Activated CD4-positive, alpha-beta T cell treated with anti-CD3 and anti-CD28 coated beads, Interleukin-2, Interleukin-4, amounts not matched to agents 100 ng/mL and 50 ng/mL, durations not matched to agents 16 hours and 8 hours (primary cell): ENCODE results near the gene CES1.
"Not testable (repeated sequence)": the region's sequence is repeated elsewhere in the genome, so short reads cannot be mapped to it uniquely, and the experiment has no call there.

ENCODE experiments used
- DNase-seq: peaks from one replicate; pipeline ENCODE4 v3.0.0-alpha.2; 2020; ENCODE audit warnings: low spot score

CES1 gene

DNA sequence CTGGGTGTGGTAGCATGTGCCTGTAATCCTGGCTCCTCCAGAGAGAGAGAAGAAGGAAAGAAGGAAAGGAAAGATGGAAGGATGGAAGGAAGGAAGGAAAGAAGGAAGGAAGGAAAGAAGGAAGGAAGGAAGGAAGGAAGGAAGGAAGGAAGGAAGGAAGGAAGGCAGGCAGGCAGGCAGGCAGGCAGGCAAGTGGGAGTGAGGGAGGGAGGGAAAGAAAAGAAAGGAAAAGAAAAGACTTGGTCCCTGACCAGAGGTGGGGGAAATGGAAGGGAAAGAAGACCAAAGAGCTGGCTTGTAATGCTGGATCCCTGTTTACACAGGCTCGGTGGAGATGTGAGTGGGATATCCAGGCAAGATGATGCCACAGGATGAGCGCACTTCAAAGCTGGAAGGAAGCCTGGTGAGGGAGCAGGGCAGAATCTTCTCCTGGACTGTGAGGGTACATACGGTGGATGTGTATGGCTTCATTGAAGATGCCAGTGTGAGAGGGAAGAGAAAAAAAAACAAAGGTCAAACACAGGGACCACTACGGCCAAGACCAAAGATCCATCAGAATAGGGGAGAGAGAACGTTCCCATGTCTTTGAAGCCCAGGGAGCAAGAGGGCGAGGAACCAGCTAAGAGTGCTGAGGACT is 2.1 kb downstream of the CES1 start:
- no peak for DNase-seq

- DNase-seq = not testable (repeated sequence)
Observed at GRCh38 chr16:55829232-55829631, 3.7 kb downstream of the CES1 start.

GRCh38 chr16:55828680-55829079 is 4.2 kb downstream of the CES1 start:
- DNase-seq = no peak

- DNase-seq = no peak
Observed at GRCh38 chr16:55825115-55825728, 7.7 kb downstream of the CES1 start.

DNA sequence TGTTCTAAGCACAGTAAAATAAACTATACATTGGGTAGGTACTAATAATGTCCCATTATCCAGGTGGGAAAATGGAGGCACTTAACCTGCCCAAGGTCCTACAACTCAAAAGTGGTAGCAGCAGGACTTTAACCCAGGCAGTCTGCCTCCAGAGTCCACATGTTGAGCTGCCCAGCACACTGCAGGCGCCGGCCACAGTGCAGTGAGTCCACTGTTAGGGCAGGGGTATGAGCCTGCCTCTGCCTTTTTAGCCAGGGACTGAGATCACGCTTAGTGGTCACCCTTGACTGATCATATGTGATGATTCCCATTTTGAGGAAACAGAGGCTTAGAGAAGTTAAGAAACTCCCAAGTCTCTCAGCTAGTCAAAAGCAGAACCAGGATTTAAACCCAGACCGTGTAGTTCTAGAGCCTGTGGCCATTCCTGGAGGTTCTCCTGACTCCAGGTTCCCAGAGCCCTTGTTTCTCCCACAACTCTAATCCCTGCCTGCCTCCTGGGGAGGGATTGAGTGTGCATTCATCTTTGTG is 8.4 kb downstream of the CES1 start:
- no peak for DNase-seq

GRCh38 chr16:55822280-55822810 is 10.6 kb downstream of the CES1 start:
- no peak for DNase-seq

- DNase-seq = no peak
Observed at GRCh38 chr16:55821210-55821609, 11.7 kb downstream of the CES1 start.

DNA sequence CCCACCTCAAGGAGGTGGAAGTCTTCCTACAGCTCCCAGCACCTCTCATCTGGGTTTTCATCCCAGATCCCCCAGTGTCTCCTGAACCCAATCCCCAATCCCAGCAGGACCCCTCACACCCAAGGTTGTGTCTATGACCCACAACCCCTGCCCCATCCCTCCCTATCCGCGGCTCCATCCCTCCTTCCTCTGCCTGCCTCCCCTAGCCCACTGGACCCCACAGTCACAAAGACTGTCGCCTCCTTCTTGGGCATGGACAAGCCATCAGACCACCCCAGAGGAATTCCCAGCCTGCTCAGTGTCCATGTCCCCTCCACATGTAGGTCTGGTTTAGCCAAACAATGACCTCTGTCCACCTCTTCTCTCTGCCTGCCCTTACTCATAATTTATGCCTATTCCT is 12.3 kb downstream of the CES1 start:
- no peak for DNase-seq

DNA sequence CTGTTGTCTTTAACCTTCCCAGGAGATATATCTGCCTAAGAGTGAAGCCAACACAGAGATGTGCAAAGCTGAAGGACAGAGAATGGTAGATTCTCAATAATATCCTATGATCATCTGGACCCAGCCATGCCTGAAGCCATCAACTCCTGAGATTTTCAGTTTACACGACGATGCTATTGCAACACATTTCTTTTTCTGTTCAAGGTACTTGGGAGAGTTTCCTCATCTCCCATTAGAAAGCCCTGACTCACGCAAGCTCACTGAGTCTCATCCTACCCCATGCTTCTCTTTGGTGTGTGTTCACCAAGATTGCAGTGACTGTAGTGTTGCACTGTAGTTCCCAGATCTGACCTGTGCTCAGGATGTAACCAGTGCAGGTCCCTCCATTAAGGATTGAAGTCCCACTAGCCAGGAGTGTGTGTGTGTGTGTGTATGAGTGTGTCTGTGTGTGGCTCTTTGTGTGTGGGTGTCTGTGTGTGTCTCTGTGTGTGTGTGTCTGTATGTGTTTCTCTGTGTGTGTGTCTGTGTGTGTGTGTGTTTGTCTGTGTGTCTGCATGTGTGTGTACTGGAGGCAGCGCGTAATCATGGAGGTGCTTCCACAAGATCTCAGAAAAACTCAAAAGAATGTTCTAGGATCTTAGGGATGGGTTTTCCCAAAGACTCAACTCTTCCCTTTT is 15.5 kb downstream of the CES1 start:
- DNase-seq = no peak

- DNase-seq = not testable (repeated sequence)
Observed at GRCh38 chr16:55816222-55816621, 16.7 kb downstream of the CES1 start.

GRCh38 chr16:55815320-55815719 is 17.6 kb downstream of the CES1 start:
- no peak for DNase-seq

DNA sequence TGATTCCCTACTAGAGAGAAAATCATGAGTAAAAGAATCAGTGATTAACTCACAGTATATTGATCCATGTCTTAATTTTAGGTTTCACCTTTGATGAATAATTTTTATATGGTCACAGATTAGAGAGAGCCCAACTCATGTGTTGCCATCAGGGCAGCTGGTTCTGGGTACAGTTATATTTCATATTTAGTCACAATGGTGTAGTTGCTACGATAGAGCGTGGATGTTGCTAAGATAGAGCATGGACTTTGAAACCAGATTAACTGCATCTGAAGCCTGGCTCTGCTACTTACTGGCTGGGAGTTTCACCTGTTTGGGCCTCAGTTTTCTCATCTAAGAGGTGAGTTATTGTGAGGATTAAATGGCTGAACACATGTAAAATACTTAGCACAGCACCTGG is 18.7 kb downstream of the CES1 start:
- DNase-seq = not testable (repeated sequence)

DNA sequence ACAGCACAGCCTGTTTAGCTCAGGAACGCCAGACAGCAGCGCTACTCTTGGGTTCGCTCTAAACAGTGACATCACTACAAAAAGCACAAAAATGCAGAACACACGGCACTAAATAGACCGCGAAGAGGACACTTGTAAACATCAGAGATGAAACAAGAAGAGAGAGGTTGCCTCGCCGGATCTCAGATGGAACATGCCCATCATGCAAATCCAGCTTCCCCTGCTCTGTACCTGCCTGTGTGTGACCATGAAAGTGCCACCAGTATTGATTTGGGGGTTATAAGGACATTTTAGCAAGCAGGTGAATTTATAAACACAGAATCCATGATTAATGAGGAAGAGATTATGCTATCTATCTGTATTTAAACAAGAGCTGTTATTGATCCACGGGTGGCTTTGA is 19.2 kb downstream of the CES1 start:
- not testable (repeated sequence) for DNase-seq

- DNase-seq = no peak
Observed at GRCh38 chr16:55812951-55813350, 19.9 kb downstream of the CES1 start.

DNA sequence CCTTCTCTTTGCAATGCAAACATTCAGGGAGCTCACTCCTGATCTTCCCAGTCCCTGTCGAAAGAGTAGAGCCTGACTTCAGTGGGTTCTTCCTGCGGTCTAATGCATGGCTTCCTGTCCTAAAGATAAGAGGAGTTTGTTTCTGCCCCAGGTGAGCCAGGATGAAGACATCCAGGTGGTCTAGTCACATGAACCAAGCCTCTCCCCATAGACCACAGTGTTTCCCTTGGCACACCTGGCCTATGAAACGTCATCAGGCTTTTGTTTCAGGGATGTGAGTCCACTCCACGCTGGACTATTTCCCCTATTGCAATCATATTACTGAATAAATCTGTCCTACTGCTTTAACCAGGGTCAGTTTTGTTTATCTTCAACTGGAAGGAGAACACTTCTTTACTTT is 21.1 kb downstream of the CES1 start:
- no peak for DNase-seq

GRCh38 chr16:55810451-55810961 is 22.4 kb downstream of the CES1 start:
- DNase-seq = no peak

- no peak for DNase-seq
Observed at GRCh38 chr16:55809851-55810250, 23.0 kb downstream of the CES1 start.

GRCh38 chr16:55809386-55809785 is 23.5 kb downstream of the CES1 start:
- DNase-seq = no peak

DNA sequence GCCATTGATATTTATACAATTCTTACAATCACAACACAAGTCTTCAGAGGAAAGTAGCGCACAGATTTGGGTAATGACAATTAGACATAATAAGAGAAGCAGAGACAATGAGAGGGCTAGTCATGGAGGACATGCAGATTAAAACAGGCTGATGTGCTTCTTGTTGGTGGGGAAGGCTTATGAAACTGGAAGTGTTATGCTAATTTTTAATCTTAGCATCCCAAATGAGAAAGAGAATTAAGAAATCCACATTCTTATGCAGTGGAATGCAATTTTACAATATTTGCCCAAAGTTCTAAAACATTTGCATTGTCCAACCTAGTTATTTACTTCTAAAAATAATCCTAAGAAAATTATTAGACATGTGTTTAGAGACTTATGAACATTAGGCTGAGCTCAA is 24.6 kb downstream of the CES1 start:
- not testable (repeated sequence) for DNase-seq

DNA sequence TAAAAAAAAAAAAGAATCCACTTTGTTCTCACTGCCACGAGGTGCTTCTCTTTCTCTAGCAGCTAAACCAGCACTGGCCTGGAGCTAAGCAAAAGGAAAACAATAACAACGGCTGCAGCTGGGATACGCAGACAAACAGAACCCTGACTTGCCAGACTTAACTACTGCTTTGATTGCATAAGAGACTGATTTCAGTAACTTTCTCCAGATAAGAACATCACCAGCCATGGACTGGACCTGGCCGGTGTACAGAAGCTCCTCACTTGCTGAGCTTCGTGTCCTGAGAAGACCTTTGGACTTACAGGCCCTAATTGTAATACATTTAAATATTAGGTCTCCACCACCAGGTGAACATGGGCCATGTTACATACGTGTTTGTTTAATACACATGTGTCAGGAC is 27.8 kb downstream of the CES1 start:
- not testable (repeated sequence) for DNase-seq

DNA sequence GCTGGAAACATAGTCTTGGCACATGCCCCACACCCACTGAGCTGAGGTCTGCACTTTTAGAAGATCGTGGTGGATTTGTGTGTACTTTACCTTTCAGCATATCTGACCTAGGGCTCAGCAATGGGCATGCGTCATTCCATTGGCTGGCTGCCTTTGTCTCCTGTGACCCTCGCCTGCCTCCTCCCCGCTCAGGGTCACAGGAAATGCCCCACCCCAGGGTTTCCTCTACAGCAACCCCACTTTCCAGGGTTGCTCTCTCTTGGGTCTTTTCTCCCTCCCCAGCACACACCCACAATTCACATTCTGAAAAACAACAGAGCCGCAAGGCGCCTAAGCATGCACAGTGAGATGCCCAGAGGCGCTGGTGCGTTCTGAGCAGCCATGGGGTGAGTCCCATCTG is 29.2 kb downstream of the CES1 start:
- not testable (repeated sequence) for DNase-seq

DNA sequence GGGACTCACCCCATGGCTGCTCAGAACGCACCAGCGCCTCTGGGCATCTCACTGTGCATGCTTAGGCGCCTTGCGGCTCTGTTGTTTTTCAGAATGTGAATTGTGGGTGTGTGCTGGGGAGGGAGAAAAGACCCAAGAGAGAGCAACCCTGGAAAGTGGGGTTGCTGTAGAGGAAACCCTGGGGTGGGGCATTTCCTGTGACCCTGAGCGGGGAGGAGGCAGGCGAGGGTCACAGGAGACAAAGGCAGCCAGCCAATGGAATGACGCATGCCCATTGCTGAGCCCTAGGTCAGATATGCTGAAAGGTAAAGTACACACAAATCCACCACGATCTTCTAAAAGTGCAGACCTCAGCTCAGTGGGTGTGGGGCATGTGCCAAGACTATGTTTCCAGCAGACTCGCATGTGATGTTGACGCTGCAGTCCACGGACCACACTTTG is 39.9 kb downstream of the CES1 start:
- DNase-seq = not testable (repeated sequence)

- DNase-seq = not testable (repeated sequence)
Observed at GRCh38 chr16:55791512-55791911, 41.4 kb downstream of the CES1 start.
